ENCODE data around the gene C19orf25. TPM values are rescaled to one million over a fixed set of nuclear protein-coding genes. Genes with fewer than 3 reads are reported as not detected.

Gene C19orf25
- total and polyA plus RNA-seq, 9 of the 15 experiments (the other 6 are each of a cell fraction or from before 2014, with no cell fraction given): 0.79 to 96.0 (median 36.1) TPM

DNA sequence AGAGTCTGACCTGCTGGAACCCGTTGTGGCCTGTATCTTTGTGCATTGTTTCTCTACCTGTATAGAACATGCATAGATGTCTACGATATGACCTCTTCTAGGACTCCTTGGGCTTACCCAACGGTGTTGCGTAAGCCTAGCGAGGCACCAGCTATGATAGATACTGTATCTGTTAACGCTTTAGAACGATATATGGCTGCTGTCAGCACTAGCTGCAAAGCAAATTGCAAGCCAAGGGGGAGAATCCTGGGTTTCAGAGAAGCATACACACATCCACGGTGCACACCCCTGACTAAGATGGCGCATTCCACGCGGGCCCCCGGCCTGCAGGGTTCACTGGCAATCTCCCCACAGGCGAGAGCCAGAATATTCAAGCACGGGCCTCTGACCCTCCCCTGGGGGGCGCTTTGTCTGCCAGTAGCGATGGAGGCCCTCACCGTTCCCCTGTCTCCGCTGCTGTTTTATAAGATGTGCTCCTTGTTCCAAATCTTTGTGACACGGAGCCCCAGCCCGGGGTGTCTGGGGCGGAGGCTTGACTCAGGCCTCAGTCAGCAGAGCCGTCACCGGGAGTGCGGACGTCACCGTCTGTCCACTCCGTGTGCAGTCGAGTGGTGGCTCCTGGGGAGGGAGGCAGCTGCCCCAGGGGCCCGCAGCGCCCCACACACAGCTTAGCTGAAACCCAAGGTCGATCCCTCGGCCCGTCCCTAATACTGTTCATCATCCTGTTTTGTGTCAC is 53.7 kb downstream of the C19orf25 start (continued):
- TF ChIP-seq, protein P1, sequence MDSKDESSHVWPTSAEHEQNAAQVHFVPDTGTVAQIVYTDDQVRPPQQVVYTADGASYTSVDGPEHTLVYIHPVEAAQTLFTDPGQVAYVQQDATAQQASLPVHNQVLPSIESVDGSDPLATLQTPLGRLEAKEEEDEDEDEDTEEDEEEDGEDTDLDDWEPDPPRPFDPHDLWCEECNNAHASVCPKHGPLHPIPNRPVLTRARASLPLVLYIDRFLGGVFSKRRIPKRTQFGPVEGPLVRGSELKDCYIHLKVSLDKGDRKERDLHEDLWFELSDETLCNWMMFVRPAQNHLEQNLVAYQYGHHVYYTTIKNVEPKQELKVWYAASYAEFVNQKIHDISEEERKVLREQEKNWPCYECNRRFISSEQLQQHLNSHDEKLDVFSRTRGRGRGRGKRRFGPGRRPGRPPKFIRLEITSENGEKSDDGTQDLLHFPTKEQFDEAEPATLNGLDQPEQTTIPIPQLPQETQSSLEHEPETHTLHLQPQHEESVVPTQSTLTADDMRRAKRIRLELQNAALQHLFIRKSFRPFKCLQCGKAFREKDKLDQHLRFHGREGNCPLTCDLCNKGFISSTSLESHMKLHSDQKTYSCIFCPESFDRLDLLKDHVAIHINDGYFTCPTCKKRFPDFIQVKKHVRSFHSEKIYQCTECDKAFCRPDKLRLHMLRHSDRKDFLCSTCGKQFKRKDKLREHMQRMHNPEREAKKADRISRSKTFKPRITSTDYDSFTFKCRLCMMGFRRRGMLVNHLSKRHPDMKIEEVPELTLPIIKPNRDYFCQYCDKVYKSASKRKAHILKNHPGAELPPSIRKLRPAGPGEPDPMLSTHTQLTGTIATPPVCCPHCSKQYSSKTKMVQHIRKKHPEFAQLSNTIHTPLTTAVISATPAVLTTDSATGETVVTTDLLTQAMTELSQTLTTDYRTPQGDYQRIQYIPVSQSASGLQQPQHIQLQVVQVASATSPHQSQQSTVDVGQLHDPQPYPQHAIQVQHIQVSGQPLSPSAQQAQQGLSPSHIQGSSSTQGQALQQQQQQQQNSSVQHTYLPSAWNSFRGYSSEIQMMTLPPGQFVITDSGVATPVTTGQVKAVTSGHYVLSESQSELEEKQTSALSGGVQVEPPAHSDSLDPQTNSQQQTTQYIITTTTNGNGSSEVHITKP (IDR thresholded peaks at IDR 0.05; ENCODE audit: partially characterized antibody): peak; percentile 40
- TF ChIP-seq, protein P2, sequence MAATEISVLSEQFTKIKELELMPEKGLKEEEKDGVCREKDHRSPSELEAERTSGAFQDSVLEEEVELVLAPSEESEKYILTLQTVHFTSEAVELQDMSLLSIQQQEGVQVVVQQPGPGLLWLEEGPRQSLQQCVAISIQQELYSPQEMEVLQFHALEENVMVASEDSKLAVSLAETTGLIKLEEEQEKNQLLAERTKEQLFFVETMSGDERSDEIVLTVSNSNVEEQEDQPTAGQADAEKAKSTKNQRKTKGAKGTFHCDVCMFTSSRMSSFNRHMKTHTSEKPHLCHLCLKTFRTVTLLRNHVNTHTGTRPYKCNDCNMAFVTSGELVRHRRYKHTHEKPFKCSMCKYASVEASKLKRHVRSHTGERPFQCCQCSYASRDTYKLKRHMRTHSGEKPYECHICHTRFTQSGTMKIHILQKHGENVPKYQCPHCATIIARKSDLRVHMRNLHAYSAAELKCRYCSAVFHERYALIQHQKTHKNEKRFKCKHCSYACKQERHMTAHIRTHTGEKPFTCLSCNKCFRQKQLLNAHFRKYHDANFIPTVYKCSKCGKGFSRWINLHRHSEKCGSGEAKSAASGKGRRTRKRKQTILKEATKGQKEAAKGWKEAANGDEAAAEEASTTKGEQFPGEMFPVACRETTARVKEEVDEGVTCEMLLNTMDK (IDR thresholded peaks at IDR 0.05; ENCODE audit: borderline replicate concordance, insufficient read depth, low read depth, low read length, poor library complexity, severe bottlenecking): peak; percentile 19
- TF ChIP-seq CEBPG (CRISPR knock-in tag; IDR thresholded peaks at IDR 0.05) (no peak), CEBPG (tag; conservative IDR thresholded peaks at IDR 0.05 in 1 of 2, IDR thresholded peaks at IDR 0.05 in 1 of 2) (peak; percentile 31 to 48; a peak in 2 of 4 replicates), ZNF133 (CRISPR knock-in tag; IDR thresholded peaks at IDR 0.05) (no peak)

Data from K562 (cell line).